OCI-LY7 (cell line): ENCODE data around the gene POLR1F.
A peak's percentile ranks its signal among the peaks of the same experiment; 100 is the strongest.

Experiments used
- EZH2phosphoT487 ChIP-seq: fragments of 200-600 bp; sonication (generic); IDR thresholded peaks from 2 replicates; pipeline ENCODE4 v1.6.1; 2018; ENCODE audit warnings: low read depth, borderline replicate concordance, mild to moderate bottlenecking, mixed run types, antibody characterized with exemption, low read length, moderate library complexity, mixed read lengths
- TF ChIP-seq, protein P1 (sequence below): fragments of 200-600 bp; sonication (generic); conservative IDR thresholded peaks from 2 replicates; pipeline ENCODE4 v1.5.1; 2014; ENCODE audit warnings: mild to moderate bottlenecking, antibody characterized with exemption, low read length, moderate library complexity, mixed read lengths

- TF ChIP-seq, protein P1, sequence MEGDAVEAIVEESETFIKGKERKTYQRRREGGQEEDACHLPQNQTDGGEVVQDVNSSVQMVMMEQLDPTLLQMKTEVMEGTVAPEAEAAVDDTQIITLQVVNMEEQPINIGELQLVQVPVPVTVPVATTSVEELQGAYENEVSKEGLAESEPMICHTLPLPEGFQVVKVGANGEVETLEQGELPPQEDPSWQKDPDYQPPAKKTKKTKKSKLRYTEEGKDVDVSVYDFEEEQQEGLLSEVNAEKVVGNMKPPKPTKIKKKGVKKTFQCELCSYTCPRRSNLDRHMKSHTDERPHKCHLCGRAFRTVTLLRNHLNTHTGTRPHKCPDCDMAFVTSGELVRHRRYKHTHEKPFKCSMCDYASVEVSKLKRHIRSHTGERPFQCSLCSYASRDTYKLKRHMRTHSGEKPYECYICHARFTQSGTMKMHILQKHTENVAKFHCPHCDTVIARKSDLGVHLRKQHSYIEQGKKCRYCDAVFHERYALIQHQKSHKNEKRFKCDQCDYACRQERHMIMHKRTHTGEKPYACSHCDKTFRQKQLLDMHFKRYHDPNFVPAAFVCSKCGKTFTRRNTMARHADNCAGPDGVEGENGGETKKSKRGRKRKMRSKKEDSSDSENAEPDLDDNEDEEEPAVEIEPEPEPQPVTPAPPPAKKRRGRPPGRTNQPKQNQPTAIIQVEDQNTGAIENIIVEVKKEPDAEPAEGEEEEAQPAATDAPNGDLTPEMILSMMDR, result peak; percentile 81
- TF ChIP-seq EZH2phosphoT487, result no peak
These were observed 39.0 kb upstream of the POLR1F start for GRCh38 chr7:19747740-19748339.
